ENCODE measurements around the gene NEB.

DNA sequence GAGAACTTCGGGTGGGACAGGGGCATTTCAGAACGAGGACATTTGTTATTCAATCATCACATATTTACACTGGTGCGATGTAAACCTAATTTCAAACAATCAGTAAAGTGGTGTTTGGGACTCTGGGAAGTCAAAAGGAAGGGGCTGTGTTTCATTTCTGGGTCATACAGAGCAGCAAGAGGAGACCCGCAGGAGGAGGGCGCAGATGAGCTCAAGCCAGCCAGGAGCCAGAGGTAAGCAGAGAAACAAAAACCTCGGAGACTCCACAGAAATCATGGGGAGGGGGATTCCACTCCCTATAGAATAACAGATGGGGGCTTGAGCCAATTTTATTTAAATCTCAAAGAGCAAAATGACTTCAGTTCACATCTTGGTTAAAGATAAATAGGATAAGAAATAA is 55.4 kb downstream of the NEB start:
- TF ChIP-seq, protein P1, sequence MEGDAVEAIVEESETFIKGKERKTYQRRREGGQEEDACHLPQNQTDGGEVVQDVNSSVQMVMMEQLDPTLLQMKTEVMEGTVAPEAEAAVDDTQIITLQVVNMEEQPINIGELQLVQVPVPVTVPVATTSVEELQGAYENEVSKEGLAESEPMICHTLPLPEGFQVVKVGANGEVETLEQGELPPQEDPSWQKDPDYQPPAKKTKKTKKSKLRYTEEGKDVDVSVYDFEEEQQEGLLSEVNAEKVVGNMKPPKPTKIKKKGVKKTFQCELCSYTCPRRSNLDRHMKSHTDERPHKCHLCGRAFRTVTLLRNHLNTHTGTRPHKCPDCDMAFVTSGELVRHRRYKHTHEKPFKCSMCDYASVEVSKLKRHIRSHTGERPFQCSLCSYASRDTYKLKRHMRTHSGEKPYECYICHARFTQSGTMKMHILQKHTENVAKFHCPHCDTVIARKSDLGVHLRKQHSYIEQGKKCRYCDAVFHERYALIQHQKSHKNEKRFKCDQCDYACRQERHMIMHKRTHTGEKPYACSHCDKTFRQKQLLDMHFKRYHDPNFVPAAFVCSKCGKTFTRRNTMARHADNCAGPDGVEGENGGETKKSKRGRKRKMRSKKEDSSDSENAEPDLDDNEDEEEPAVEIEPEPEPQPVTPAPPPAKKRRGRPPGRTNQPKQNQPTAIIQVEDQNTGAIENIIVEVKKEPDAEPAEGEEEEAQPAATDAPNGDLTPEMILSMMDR (IDR thresholded peaks at IDR 0.05), result no peak
- TF ChIP-seq POLR2A (IDR thresholded peaks at IDR 0.05), result no peak
- no peak for TF ChIP-seq POLR2AphosphoS5 (IDR thresholded peaks at IDR 0.05)
- TF ChIP-seq EP300 (IDR thresholded peaks at IDR 0.05), result no peak

All from gastroesophageal sphincter (tissue), 3 donors.